ENCODE results near the gene DLGAP1.

DLGAP1 gene

GRCh38 chr18:4385876-4386275, 69.2 kb downstream of the DLGAP1 start:
- TF ChIP-seq RAD21 (IDR thresholded peaks at IDR 0.05; ENCODE audit: low read depth) (no peak), EGR1 (IDR thresholded peaks at IDR 0.05) (no peak), TAF1 (IDR thresholded peaks at IDR 0.05; ENCODE audit: low read depth) (no peak), EP300 (IDR thresholded peaks at IDR 0.05; ENCODE audit: borderline replicate concordance) (no peak)

- no peak for TF ChIP-seq ZBTB7A (IDR thresholded peaks at IDR 0.05; ENCODE audit: low read depth)
- no peak for TF ChIP-seq TEAD4 (IDR thresholded peaks at IDR 0.05)
- TF ChIP-seq TAF1 (IDR thresholded peaks at IDR 0.05; ENCODE audit: low read depth), result no peak
- TF ChIP-seq NFIC (IDR thresholded peaks at IDR 0.05), result no peak
- TF ChIP-seq EP300 (IDR thresholded peaks at IDR 0.05; ENCODE audit: borderline replicate concordance), result no peak
- no peak for TF ChIP-seq CEBPB (IDR thresholded peaks at IDR 0.05)
- no peak for TF ChIP-seq EGR1 (IDR thresholded peaks at IDR 0.05)
- no peak for TF ChIP-seq REST (IDR thresholded peaks at IDR 0.05; ENCODE audit: low read depth)
- no peak for TF ChIP-seq TCF12 (IDR thresholded peaks at IDR 0.05; ENCODE audit: low read depth)
- no peak for TF ChIP-seq YY1 (IDR thresholded peaks at IDR 0.05; ENCODE audit: low read depth)
- no peak for TF ChIP-seq FOXM1 (IDR thresholded peaks at IDR 0.05; ENCODE audit: borderline replicate concordance, low read depth)
- no peak for TF ChIP-seq RAD21 (IDR thresholded peaks at IDR 0.05; ENCODE audit: low read depth)
- no peak for TF ChIP-seq MAX (IDR thresholded peaks at IDR 0.05)
- TF ChIP-seq CREB1 (IDR thresholded peaks at IDR 0.05; ENCODE audit: low read depth), result no peak
- no peak for TF ChIP-seq USF1 (IDR thresholded peaks at IDR 0.05)
Observed at GRCh38 chr18:4384932-4385331, 70.2 kb downstream of the DLGAP1 start.

- no peak for TF ChIP-seq YY1 (IDR thresholded peaks at IDR 0.05; ENCODE audit: low read depth)
- TF ChIP-seq TEAD4 (IDR thresholded peaks at IDR 0.05), result no peak
- TF ChIP-seq FOXM1 (IDR thresholded peaks at IDR 0.05; ENCODE audit: borderline replicate concordance, low read depth), result no peak
- TF ChIP-seq EP300 (IDR thresholded peaks at IDR 0.05; ENCODE audit: borderline replicate concordance), result no peak
- no peak for TF ChIP-seq REST (IDR thresholded peaks at IDR 0.05; ENCODE audit: low read depth)
- TF ChIP-seq TAF1 (IDR thresholded peaks at IDR 0.05; ENCODE audit: low read depth), result no peak
- TF ChIP-seq CREB1 (IDR thresholded peaks at IDR 0.05; ENCODE audit: low read depth), result no peak
- no peak for TF ChIP-seq NFIC (IDR thresholded peaks at IDR 0.05)
- no peak for TF ChIP-seq ZBTB7A (IDR thresholded peaks at IDR 0.05; ENCODE audit: low read depth)
- no peak for TF ChIP-seq MAX (IDR thresholded peaks at IDR 0.05)
Observed at GRCh38 chr18:4374564-4374963, 80.5 kb downstream of the DLGAP1 start.

GRCh38 chr18:4369705-4370104, 85.4 kb downstream of the DLGAP1 start:
- TF ChIP-seq EGR1 (IDR thresholded peaks at IDR 0.05) (no peak), TCF12 (IDR thresholded peaks at IDR 0.05; ENCODE audit: low read depth) (no peak), YY1 (IDR thresholded peaks at IDR 0.05; ENCODE audit: low read depth) (no peak), MAX (IDR thresholded peaks at IDR 0.05) (no peak), CREB1 (IDR thresholded peaks at IDR 0.05; ENCODE audit: low read depth) (no peak), RAD21 (IDR thresholded peaks at IDR 0.05; ENCODE audit: low read depth) (no peak), CEBPB (IDR thresholded peaks at IDR 0.05) (no peak), REST (IDR thresholded peaks at IDR 0.05; ENCODE audit: low read depth) (no peak), TEAD4 (IDR thresholded peaks at IDR 0.05) (no peak), FOXM1 (IDR thresholded peaks at IDR 0.05; ENCODE audit: borderline replicate concordance, low read depth) (no peak)

GRCh38 chr18:4360221-4360715, 94.8 kb downstream of the DLGAP1 start:
- TF ChIP-seq FOXM1 (IDR thresholded peaks at IDR 0.05; ENCODE audit: borderline replicate concordance, low read depth) (no peak), REST (IDR thresholded peaks at IDR 0.05; ENCODE audit: low read depth) (no peak), EGR1 (IDR thresholded peaks at IDR 0.05) (no peak), ZBTB7A (IDR thresholded peaks at IDR 0.05; ENCODE audit: low read depth) (no peak), MAX (IDR thresholded peaks at IDR 0.05) (no peak), USF1 (IDR thresholded peaks at IDR 0.05) (no peak), CREB1 (IDR thresholded peaks at IDR 0.05; ENCODE audit: low read depth) (no peak), CEBPB (IDR thresholded peaks at IDR 0.05) (no peak), YY1 (IDR thresholded peaks at IDR 0.05; ENCODE audit: low read depth) (no peak), TCF12 (IDR thresholded peaks at IDR 0.05; ENCODE audit: low read depth) (no peak), TEAD4 (IDR thresholded peaks at IDR 0.05) (no peak), EP300 (IDR thresholded peaks at IDR 0.05; ENCODE audit: borderline replicate concordance) (no peak), RAD21 (IDR thresholded peaks at IDR 0.05; ENCODE audit: low read depth) (no peak)

Data from Ishikawa (cell line).